Measurements from ENCODE around the gene TLCD4. TPM values are rescaled to one million over a fixed set of nuclear protein-coding genes. Genes with fewer than 3 reads are reported as not detected.

Gene TLCD4
- polyA plus RNA-seq, 1 donor (not counting 4 experiments of a cell fraction or from before 2014, with no cell fraction given): 0.01 TPM

- no peaks in the 10 kb centered on the region for H3K79me2 ChIP-seq (ENCODE audit: control insufficient read depth, insufficient read depth, low read length)
- dilution Hi-C loops (cut with MboI; ENCODE audit: extremely low pct_ligation_motif_present, low sequenced_read_pairs): no loop called here
- peak overlapping the region; percentile 97 for H3K4me2 ChIP-seq (ENCODE audit: control insufficient read depth, extremely low read depth, insufficient read depth, low read depth, low read length)
- peak overlapping the region; percentile 80 for H3K9ac ChIP-seq (ENCODE audit: control insufficient read depth, extremely low read depth, insufficient read depth, low read length)
- no peaks in the 10 kb centered on the region for H3K9me1 ChIP-seq (ENCODE audit: control insufficient read depth, extremely low read depth, insufficient read depth, low read length)
- peak overlapping the region; percentile 82 for H3K27ac ChIP-seq (ENCODE audit: control insufficient read depth, insufficient read depth, low read length)
- no peaks in the 10 kb centered on the region for H3K9me3 ChIP-seq (ENCODE audit: control insufficient read depth, low read depth, low read length)
- DNase-seq (ENCODE audit: low read depth, low spot score) (no peak), FAIRE-seq (no peak)
- H3K4me3 ChIP-seq (ENCODE audit: control insufficient read depth in 2 of 3, extremely low read depth in 1 of 3, insufficient read depth in 2 of 3, low read depth in 1 of 3, low read length in 3 of 3): peak overlapping the region in 2 of 3 experiments; percentile 82 to 87
- no peak overlapping the region for H2AFZ ChIP-seq (ENCODE audit: control insufficient read depth, low read length)
- TF ChIP-seq CTCF (optimal IDR thresholded peaks at IDR 0.05 in 1 of 3, IDR thresholded peaks at IDR 0.05 in 1 of 3, conservative IDR thresholded peaks at IDR 0.05 in 1 of 3; ENCODE audit: extremely low read depth in 1 of 3, insufficient read depth in 2 of 3, low read length in 3 of 3) (no peak), EZH2 (IDR thresholded peaks at IDR 0.05; ENCODE audit: low read length) (no peak)
- H3K27me3 ChIP-seq (ENCODE audit: control insufficient read depth, extremely low read depth, insufficient read depth, low read length): no peaks in the 10 kb centered on the region
- H3K4me1 ChIP-seq (ENCODE audit: control insufficient read depth, extremely low read depth, insufficient read depth, low read length): peaks cover 7% of the 10 kb centered on the region
- no peaks in the 10 kb centered on the region for H3K36me3 ChIP-seq (ENCODE audit: control insufficient read depth in 2 of 2, extremely low read depth in 1 of 2, insufficient read depth in 2 of 2, low read length in 2 of 2)
- H4K20me1 ChIP-seq (ENCODE audit: control insufficient read depth, extremely low read depth, insufficient read depth, low read length): no peaks in the 10 kb centered on the region
Measured at GRCh38 chr1:95071539-95071938, 45.6 kb upstream of the TLCD4 start.

DNA sequence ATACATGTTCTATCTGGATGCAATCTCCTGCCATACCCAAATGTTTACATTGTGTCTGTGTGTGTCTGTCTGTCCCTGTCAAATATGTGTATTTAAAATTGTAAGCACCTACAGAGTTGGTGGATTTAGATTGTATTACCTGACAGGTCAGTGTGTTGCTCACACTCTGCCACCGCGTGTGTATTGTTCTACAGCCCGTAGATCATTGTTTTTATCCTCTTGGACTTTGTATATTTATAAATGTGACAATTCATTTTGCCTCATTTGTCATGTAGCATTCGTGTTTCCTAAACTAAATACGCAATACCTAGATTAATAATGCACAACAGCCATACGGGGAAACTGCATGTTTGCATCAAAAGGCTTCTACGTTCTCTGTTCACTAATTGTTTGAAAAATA lies 45.0 kb upstream of the TLCD4 start:
- Histone ChIP-seq H3K4me3 (ENCODE audit: control insufficient read depth in 2 of 3, extremely low read depth in 1 of 3, insufficient read depth in 2 of 3, low read depth in 1 of 3, low read length in 3 of 3) (peak overlapping the region; percentile 72 to 87 (median 82)), H3K4me1 (ENCODE audit: control insufficient read depth, extremely low read depth, insufficient read depth, low read length) (peaks cover 7% of the 10 kb centered on the region), H3K27ac (ENCODE audit: control insufficient read depth, insufficient read depth, low read length) (peak overlapping the region; percentile 82), H3K9ac (ENCODE audit: control insufficient read depth, extremely low read depth, insufficient read depth, low read length) (peak overlapping the region; percentile 80), H4K20me1 (ENCODE audit: control insufficient read depth, extremely low read depth, insufficient read depth, low read length) (no peaks in the 10 kb centered on the region), H3K9me3 (ENCODE audit: control insufficient read depth, low read depth, low read length) (no peaks in the 10 kb centered on the region), H3K4me2 (ENCODE audit: control insufficient read depth, extremely low read depth, insufficient read depth, low read depth, low read length) (peak overlapping the region; percentile 97), H3K27me3 (ENCODE audit: control insufficient read depth, extremely low read depth, insufficient read depth, low read length) (no peaks in the 10 kb centered on the region), H3K79me2 (ENCODE audit: control insufficient read depth, insufficient read depth, low read length) (no peaks in the 10 kb centered on the region), H3K9me1 (ENCODE audit: control insufficient read depth, extremely low read depth, insufficient read depth, low read length) (no peaks in the 10 kb centered on the region), H3K36me3 (ENCODE audit: control insufficient read depth in 2 of 2, extremely low read depth in 1 of 2, insufficient read depth in 2 of 2, low read length in 2 of 2) (no peaks in the 10 kb centered on the region), H2AFZ (ENCODE audit: control insufficient read depth, low read length) (peak overlapping the region; percentile 99)
- FAIRE-seq: no peak
- TF ChIP-seq CTCF (optimal IDR thresholded peaks at IDR 0.05 in 1 of 3, IDR thresholded peaks at IDR 0.05 in 1 of 3, conservative IDR thresholded peaks at IDR 0.05 in 1 of 3; ENCODE audit: extremely low read depth in 1 of 3, insufficient read depth in 2 of 3, low read length in 3 of 3): no peak
- no peak for TF ChIP-seq EZH2 (IDR thresholded peaks at IDR 0.05; ENCODE audit: low read length)
- no peak for DNase-seq (ENCODE audit: low read depth, low spot score)
- dilution Hi-C loops (cut with MboI; ENCODE audit: extremely low pct_ligation_motif_present, low sequenced_read_pairs): no loop called here

Data from keratinocyte (primary cell).